Measurements from ENCODE around the gene FGF18.

The FGF18 gene

GRCh38 chr5:171438738-171439137, 19.3 kb downstream of the FGF18 start:
- DNase-seq (ENCODE audit: low read depth in 3 of 3, low spot score in 1 of 3): no peak

- DNase-seq (ENCODE audit: low read depth in 3 of 3, low spot score in 1 of 3): no peak
Observed at GRCh38 chr5:171441246-171441791, 21.9 kb downstream of the FGF18 start.

GRCh38 chr5:171442287-171443042, 23.0 kb downstream of the FGF18 start:
- no peak for DNase-seq (ENCODE audit: low read depth in 3 of 3, low spot score in 1 of 3)

GRCh38 chr5:171444582-171444981, 25.1 kb downstream of the FGF18 start:
- no peak for DNase-seq (ENCODE audit: low read depth in 3 of 3, low spot score in 1 of 3)

- DNase-seq (ENCODE audit: low read depth in 3 of 3, low spot score in 1 of 3): no peak
Observed at GRCh38 chr5:171445644-171446516, 26.4 kb downstream of the FGF18 start.

GRCh38 chr5:171447226-171447625, 27.8 kb downstream of the FGF18 start:
- no peak for DNase-seq (ENCODE audit: low read depth in 3 of 3, low spot score in 1 of 3)

- DNase-seq (ENCODE audit: low read depth in 3 of 3, low spot score in 1 of 3): no peak
Observed at GRCh38 chr5:171449426-171449825, 30.0 kb downstream of the FGF18 start.

- no peak for DNase-seq (ENCODE audit: low read depth in 3 of 3, low spot score in 1 of 3)
Observed at GRCh38 chr5:171450423-171451331, 31.2 kb downstream of the FGF18 start.

- DNase-seq (ENCODE audit: low read depth in 3 of 3, low spot score in 1 of 3): no peak
Observed at GRCh38 chr5:171451421-171451820, 32.0 kb downstream of the FGF18 start.

- no peak for DNase-seq (ENCODE audit: low read depth in 3 of 3, low spot score in 1 of 3)
Observed at GRCh38 chr5:171453056-171453725, 33.7 kb downstream of the FGF18 start.

- no peak for DNase-seq (ENCODE audit: low read depth in 3 of 3, low spot score in 1 of 3)
Observed at GRCh38 chr5:171453988-171454387, 34.5 kb downstream of the FGF18 start.

GRCh38 chr5:171454549-171454948, 35.1 kb downstream of the FGF18 start:
- DNase-seq (ENCODE audit: low read depth in 3 of 3, low spot score in 1 of 3): no peak

- no peak for DNase-seq (ENCODE audit: low read depth in 3 of 3, low spot score in 1 of 3)
Observed at GRCh38 chr5:171455522-171455921, 36.1 kb downstream of the FGF18 start.

GRCh38 chr5:171457208-171457981, 37.9 kb downstream of the FGF18 start:
- no peak for DNase-seq (ENCODE audit: low read depth in 3 of 3, low spot score in 1 of 3)

- DNase-seq (ENCODE audit: low read depth in 3 of 3, low spot score in 1 of 3): no peak
Observed at GRCh38 chr5:171459839-171460238, 40.4 kb downstream of the FGF18 start.

- DNase-seq (ENCODE audit: low read depth in 3 of 3, low spot score in 1 of 3): no peak
Observed at GRCh38 chr5:171462136-171462927, 42.9 kb downstream of the FGF18 start.

GRCh38 chr5:171462928-171463861, 43.7 kb downstream of the FGF18 start:
- no peak for DNase-seq (ENCODE audit: low read depth in 3 of 3, low spot score in 1 of 3)

GRCh38 chr5:171463862-171464229, 44.4 kb downstream of the FGF18 start:
- no peak for DNase-seq (ENCODE audit: low read depth in 3 of 3, low spot score in 1 of 3)
